ENCODE results near the gene RARA.

RARA gene

DNA sequence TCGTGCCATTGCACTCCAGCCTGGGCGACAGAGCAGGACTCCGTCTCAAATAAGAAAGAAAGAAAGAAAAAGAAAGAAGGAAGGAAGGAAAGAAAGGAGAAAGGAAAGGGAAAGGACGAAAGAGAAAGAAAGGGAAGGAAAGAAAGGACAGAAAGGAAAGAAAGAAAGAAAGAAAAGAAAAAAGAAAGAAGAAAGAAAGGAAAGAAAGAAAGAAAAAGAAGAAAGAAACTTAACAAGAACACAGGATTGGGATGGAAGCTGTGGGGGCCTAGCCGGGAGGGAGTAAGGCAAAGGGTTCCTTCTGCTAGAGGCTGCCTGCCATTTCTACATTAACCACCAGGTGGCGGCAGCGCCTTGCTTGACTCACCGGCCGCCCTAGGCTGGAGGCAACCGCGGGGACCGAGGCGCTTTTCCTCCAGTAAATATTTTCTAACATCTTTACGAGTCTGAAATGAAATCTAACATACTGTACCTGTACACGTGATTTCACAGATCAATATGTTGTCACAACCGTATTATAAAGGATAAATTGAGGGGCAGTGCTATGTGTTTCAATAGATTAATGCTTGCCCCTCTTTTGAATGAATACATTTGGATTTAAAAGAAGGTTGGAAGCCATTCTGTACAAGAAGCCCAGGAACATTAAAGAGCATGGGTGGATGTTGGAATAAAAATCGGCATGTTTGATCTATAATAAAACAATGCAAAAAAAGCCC, 49.5 kb downstream of the RARA start:
- no peak overlapping the region for H3K4me3 ChIP-seq (ENCODE audit: low read length)
- DNase-seq (ENCODE audit: low read depth), result no peak
- TF ChIP-seq, protein P1, sequence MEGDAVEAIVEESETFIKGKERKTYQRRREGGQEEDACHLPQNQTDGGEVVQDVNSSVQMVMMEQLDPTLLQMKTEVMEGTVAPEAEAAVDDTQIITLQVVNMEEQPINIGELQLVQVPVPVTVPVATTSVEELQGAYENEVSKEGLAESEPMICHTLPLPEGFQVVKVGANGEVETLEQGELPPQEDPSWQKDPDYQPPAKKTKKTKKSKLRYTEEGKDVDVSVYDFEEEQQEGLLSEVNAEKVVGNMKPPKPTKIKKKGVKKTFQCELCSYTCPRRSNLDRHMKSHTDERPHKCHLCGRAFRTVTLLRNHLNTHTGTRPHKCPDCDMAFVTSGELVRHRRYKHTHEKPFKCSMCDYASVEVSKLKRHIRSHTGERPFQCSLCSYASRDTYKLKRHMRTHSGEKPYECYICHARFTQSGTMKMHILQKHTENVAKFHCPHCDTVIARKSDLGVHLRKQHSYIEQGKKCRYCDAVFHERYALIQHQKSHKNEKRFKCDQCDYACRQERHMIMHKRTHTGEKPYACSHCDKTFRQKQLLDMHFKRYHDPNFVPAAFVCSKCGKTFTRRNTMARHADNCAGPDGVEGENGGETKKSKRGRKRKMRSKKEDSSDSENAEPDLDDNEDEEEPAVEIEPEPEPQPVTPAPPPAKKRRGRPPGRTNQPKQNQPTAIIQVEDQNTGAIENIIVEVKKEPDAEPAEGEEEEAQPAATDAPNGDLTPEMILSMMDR (conservative IDR thresholded peaks at IDR 0.05; ENCODE audit: low read depth, low read length), result peak; percentile 95

DNA sequence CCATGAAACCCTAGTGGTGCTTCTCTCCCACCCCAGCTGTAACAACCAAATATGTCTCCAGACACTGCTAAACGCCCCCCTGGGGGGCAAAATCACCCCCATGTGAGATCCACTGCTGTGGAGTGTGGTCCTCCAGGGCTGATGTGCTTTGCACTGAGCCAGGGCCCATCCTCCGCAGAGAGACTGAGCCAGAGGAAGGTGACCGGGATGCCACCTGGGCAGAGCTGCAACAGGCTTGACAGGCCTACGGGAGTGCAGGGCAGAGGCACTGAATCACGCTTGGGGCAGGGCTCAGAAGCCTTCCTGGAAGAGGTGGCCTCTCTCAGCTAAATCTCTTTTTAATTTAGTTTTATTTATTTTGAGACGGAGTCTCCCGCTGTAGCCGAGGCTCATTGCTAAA, 51.1 kb downstream of the RARA start:
- no peak for DNase-seq (ENCODE audit: low read depth)
- TF ChIP-seq, protein P1 (conservative IDR thresholded peaks at IDR 0.05; ENCODE audit: low read depth, low read length), result no peak
- no peak overlapping the region for H3K4me3 ChIP-seq (ENCODE audit: low read length)

DNA sequence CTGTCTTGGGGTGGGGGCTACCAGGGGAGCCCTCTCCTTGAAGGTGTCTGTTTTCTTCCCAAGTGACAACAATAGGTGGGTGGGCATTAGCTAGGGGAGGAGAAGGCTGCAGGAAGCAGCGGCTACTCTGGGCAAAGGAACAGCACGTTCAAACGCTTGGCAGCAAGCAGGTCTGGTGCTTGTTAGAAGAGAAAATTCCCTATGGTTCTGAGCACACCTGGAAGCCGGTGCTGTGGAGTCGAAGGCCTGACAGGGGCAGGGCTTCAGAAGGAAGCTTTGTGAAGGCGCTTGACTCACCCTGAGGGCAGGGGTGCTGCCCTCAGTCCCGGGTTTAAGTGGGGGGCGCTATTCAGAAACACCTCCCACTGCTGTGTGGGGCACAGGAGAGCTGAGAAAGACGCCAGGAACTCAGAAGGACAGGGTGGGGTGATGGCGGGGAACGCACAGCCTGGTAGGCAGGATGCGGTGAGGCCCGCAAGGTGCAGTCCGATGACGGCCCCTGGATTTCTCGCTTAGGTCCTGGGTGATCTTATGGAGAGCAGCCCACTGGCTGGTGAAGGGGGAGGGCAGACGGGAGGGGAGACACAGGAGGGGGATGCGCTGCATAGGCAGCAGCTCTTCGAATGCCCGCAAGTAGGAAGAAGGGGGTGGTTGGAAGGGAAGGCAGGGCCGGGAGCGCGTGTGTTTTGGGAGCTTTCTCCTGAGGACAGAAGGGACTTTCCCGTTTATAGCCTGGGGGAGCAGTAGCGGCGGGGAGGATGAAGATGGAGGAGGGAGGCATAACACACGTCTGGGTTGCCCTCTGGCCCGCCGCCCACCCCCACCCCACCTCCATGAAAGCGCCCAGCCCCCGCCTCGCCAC, 52.3 kb downstream of the RARA start:
- TF ChIP-seq, protein P1 (conservative IDR thresholded peaks at IDR 0.05; ENCODE audit: low read depth, low read length), result no peak
- no peak for DNase-seq (ENCODE audit: low read depth)
- no peak overlapping the region for H3K4me3 ChIP-seq (ENCODE audit: low read length)

DNA sequence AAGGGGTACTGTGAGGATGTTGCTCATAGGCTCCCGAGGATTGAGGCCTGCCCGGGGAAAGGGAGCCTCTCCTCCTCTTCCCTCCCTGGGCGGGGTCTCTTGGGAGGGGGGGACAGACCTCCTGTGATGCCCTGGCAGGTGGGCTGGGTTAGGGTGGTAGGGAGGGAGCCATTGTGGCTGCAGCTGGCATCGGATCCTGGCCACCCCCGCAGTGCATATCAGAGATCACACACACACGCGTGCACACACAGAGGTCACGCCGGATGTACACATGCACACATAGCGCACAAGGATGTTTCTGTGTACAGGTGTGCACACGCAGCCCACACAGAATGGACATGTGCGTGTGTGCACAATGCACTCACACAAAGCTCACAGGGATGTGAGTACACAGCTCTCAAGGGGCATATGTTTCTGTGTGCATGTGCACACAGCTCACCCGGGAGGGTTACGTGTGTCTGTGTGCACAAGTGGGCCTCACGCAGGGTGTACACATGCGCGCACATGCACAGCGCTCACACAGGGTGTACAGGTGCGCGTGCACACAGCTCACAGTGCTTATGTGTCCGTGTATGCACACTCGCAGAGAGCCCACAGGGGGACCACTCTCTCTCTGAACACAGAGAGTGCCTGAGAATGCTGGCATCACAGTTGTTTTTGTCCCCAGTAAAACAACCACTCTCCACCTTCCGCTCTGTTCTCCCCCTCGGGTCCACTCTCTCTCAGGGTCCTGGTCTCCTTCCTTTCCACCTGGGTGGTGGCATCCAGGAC, 53.1 kb downstream of the RARA start:
- TF ChIP-seq, protein P1 (conservative IDR thresholded peaks at IDR 0.05; ENCODE audit: low read depth, low read length), result no peak
- DNase-seq (ENCODE audit: low read depth), result no peak
- H3K4me3 ChIP-seq (ENCODE audit: low read length), result peak overlapping the region; percentile 19

DNA sequence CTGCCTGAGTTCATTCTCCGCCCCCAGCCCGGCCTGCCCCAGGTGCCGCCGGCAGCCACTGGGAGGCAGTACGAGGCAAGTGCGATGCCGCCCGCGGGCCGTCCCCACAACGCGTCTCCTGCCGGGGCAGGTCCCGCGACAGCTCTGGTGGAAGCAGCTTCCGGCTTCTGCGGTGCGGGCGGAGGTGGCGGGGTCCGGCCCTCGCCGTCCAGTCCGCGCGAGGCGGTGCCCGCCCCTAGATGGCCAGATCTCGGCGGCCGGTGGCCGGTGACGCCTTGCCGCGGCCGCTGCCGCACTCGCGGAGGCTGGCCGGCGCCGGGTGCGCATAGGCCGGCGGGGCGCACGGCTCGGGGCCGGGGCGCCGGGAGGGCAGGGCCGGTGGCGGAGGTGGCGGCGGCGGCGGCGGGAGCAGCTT, 53.7 kb downstream of the RARA start:
- no peak for DNase-seq (ENCODE audit: low read depth)
- TF ChIP-seq, protein P1 (conservative IDR thresholded peaks at IDR 0.05; ENCODE audit: low read depth, low read length), result peak; percentile 75
- peak overlapping the region; percentile 42 for H3K4me3 ChIP-seq (ENCODE audit: low read length)

DNA sequence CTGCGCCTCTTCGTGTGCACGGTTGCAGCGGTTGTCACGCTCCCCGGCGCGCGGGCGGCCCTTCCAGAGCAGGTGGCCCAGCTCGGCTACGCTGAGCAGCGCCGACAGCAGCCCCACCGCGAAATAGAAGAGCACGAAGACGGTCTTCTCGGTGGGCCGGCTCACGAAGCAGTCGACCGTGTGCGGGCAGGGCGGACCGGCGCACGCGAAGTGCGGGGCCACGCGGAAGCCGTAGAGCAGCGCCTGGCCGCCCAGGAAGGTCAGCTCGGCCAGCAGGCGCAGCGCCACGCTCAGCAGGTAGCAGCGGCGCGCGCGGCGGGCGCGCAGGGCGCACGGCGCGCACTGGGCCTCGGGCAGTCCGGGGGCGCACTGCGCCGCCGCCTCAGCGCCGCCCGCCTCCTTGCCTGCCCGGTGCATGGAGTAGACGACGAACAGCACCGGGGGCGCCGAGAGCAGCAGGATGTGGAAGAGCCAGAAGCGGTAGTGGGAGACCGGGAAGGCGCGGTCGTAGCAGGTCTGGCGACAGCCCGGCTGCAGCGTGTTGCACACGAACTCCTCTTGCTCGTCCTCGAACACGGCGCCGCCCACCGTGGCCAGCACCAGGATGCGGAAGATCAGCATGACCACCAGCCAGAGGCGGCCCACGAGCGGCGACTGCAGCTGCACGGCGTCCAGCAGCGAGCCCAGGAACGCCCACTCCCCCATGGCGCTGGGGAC, 54.3 kb downstream of the RARA start:
- TF ChIP-seq, protein P1 (conservative IDR thresholded peaks at IDR 0.05; ENCODE audit: low read depth, low read length), result no peak
- DNase-seq (ENCODE audit: low read depth), result no peak

More for the DNA sequence above, 54.3 kb downstream of the RARA start:
- H3K4me3 ChIP-seq (ENCODE audit: low read length), result peak overlapping the region; percentile 45
